ENCODE results near the gene KLK14.

KLK14 gene

GRCh38 chr19:51108066-51108804 lies 25.5 kb upstream of the KLK14 start, which contains the start of gene CTU1:
Gene CTU1, minus strand, starts transcription at chr19:51108409. Its CDS starts 3,840 bp downstream, at chr19:51104569.
- peak; percentile 96 for DNase-seq (ENCODE audit: low read depth)

GRCh38 chr19:51107406-51108065 lies 24.8 kb upstream of the KLK14 start:
- no peak for DNase-seq (ENCODE audit: low read depth)

GRCh38 chr19:51103926-51104341 lies 21.2 kb upstream of the KLK14 start:
- DNase-seq (ENCODE audit: low read depth), result no peak

DNA sequence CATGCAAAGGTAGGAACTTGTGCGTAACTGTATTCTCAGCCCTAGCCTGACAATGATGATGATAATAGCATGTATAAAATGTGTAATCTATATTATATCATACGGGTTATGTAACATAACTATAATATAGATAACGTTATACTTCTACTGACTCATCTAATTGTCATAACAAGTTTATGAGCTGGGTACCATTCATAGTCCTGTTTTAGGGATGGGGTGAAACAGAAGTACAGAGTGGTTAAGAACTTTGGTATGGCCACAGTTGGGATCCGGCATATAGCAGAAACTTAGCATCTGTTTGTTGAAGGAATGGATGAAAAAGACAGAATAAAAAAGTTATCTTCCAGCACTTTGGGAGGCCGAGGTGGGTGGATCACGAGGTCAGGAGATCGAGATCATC lies 20.3 kb upstream of the KLK14 start:
- DNase-seq (ENCODE audit: low read depth), result no peak

DNA sequence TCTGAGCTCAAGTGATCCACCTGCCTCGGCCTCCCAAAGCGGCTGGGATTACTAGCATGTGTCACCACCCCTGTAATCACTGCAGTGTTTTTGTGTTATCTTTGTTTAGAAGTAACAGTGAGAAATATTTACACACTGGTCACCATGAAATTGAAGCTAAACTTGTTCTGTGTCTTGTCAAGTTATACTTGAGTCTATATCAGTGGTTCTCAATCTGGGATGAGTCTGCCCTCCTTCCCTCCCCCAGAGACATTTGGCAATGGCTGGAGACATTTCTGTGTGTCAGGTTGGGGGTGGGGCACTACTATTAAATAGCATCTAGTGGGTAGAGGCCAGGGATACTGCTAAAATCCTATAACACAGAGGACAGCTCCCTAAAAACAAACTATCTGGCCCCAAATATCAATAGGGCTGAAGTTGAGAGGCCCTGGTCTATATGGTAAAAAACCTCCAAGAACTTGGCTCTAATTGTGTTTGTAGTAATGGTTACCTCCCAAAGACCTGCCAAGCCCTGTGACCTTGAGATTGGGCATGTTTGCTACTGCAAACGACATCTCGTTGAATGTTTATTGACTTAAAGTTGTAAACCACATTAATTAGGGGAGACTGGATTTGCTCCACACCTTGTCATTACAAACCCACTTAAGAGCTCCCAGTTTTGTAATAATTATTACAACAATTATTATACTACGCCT lies 18.6 kb upstream of the KLK14 start:
- DNase-seq (ENCODE audit: low read depth), result no peak

DNA sequence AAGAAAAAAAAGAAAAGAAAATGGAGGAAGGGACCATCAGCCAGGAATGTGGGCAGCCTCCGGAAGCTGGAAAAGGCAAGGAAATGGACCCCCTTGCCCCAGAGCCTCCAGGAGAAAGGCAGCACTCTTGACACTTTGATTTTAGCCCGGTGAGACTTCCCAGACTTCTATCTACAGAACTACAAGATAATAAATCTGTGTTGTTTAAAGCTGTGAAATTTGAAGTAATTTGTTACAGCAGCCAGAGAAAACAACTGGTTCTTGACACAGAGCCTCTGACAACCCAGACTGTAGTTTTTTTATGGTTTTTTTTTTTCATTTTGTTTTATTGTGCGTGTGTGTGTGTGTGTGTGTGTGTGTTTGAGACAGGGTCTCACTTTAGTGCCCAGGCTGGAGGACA lies 17.9 kb upstream of the KLK14 start:
- DNase-seq (ENCODE audit: low read depth), result no peak

GRCh38 chr19:51099047-51099382 lies 16.3 kb upstream of the KLK14 start:
- no peak for DNase-seq (ENCODE audit: low read depth)

GRCh38 chr19:51098365-51099046 lies 15.8 kb upstream of the KLK14 start:
- DNase-seq (ENCODE audit: low read depth), result no peak

DNA sequence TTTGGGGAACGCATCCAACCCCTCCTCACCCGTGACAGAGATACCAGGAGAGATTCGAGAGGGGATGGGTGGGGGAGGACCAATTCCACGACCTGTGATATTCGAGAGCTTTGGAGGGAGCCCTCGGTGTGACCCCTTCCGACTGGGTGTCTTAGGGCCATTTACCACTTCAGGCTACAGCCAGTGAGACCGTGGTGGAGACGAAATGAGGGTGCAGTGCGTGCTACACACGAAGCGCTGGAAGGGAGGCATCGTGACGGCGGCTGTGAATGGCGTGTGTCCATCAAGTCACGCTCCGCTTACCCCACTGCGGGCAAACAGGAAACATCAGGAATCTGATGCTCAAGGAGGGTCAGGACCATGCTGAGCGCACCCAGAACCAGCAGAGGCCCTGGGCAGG lies 15.1 kb upstream of the KLK14 start:
- DNase-seq (ENCODE audit: low read depth), result no peak

DNA sequence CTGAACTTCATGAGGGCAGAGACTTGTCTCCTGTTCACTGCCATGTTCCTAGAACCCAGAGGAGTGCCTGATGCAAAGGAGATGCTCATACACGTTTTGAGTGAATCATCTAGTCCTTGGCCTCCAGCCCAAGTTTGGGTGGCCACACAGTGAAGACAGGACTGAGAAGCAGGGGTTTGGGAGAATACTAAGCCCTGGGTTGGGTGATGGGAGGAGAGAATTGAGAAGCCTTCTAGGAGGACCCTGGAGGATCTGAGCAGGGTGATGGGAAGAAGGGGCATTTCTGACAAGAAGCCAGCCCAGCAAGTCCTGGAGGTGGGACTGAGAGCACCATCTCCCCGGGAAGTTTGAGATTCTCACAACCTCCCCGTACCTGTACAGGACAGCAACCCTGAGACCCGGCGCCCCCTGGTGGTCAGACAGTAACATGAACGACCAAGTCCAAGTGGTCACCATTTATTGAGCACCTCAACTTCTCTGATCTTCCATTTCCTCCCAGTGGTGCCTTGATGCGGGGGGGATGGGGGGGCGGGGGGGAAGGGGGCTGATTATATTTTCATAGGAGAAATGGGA lies 14.6 kb upstream of the KLK14 start:
- peak; percentile 45 for DNase-seq (ENCODE audit: low read depth)

DNA sequence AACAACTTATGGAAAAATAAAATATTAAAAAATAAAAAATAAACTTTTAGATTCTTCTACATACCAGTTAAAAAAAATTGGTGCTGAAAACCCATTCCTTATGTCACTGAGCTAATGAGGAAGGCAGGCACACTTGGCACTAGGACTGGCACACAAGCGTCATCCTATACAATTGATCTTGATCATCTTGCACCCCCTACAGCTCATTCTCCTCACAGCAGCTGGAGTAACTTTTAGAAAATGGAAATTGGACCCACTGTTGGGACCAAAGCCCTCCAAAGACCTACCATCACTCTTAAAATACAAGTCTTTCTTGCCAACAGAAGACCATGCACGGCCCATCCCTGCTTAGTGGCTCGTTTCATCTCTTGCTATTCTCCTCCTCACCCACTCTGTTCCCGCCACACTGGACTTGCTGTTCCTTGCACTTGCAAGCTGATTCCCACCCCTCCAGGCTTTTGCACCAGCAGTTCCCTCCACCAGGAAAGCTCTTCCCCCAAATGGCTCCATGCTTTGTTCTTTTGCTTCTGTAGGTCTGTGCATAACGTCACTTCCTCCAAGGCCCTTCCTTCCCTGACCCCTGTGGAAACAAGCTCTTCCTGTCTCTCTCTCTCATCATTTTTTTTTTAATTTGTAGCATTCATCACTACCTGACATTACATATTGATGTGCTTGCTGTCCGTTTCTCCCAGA lies 13.9 kb upstream of the KLK14 start:
- no peak for DNase-seq (ENCODE audit: low read depth)

DNA sequence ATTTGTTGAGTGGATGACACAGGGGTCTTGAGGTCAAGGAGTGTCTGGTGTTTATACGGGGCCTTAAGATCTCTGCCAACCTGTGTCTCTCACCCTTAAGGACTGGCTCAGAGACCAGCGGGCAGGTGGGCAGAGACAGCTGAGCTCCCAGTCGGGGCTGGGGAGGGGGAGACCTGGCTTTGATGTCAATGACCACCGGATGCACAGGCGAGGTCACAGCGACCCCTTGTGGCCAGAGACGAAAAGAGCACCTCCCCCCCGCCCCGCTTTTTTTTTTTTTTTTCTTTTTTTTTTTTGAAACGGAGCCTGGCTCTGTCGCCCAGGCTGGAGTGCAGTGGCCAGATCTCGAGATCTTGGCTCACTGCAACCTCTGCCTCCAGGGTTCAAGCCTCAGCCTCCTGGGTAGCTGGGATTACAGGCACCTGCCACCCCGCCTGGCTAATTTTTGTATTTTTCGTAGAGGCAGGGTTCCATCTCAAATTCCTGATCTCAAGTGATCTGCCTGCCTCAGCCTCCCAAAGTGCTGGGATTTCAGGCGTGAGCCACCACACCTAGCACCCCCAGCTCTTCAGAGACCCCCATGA lies 12.1 kb upstream of the KLK14 start:
- DNase-seq (ENCODE audit: low read depth), result no peak

- no peak for DNase-seq (ENCODE audit: low read depth)
Observed at GRCh38 chr19:51093510-51094345, 11.0 kb upstream of the KLK14 start.

GRCh38 chr19:51093101-51093500 lies 10.4 kb upstream of the KLK14 start:
- DNase-seq (ENCODE audit: low read depth), result no peak

DNA sequence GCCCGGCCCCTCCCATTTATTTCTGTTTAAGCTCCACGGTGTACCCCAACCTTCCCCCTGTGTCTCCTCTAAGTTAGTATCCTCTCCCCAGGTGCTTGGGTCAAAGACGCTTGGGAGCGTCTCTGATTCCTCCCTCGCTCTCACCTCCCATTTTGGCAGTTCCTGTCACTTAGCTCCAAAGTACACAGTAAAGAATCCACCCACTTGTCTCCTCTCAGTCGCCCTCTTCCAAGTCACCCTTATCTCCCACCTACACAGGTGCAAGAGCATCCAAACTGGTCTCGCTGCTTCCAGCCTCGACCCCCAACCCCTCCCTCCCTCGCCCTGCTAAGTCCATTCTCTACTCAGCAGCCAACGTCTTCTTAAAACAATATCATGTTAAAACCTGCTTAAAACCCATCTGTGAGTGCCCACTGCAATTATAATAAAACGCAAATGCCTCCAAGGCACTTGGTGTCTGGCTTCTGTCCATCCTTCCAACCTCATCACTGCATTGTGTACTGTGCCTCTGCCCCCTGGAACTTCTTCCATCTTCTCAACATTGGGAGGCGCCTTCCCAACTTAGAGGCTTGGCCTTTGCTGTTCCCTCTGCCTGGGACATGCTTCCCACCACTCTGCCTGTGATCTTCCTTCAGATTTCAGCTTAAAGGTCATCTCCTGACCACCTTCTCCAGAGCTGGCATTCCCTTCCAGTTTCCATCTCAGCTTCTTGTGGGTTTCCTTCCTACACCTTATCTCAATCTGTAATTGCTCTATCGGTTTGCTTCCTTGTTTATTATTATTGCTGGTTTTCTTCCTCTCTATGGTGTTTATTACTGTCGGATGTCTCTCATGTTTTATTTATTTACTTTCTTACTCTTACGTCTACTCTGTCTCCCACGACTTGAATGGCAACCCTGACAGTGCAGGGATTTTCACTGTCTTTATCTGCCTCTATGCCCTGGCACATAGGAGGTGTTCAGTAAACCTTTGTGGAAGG lies 9.5 kb upstream of the KLK14 start:
- no peak for DNase-seq (ENCODE audit: low read depth)

DNA sequence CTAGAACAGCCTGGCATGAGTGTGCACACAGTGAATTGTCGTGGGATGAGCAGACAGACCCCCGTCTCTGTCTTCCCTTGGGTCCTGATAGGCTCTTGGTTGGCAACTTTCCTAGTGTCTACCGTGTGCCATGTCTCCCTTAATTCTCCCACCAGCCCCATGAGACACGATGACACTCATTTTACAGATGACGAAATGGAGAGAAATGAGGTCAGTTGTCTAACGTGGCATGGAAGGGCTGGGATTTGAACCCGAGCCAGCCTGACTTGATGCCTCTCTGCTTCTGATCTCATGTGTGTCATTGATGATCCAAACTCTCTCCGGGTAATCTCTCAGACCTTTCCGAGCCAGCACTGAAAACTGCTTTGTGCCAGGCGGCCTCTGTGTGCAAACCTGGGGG lies 8.4 kb upstream of the KLK14 start:
- DNase-seq (ENCODE audit: low read depth), result no peak

GRCh38 chr19:51090471-51090870 lies 7.8 kb upstream of the KLK14 start:
- no peak for DNase-seq (ENCODE audit: low read depth)

DNA sequence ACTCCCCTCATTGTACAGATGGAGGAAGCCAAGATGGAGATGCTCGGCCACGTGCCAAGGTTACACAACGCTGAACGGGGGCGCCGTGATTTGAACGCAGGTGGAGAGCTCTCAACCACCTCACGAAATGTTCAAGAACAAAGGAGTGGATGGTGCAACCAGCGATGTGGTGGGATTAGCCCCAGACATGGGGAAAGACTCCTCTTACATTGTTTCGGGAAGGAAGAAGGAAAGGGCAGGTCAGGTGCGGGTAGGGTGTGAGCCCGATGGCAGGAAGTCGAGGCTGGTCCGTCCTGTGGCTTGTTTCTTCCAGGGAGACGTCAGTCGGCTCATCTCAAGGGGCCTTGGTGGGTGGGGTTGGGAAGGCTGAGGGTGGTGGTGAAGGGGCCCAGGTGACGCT lies 7.1 kb upstream of the KLK14 start:
- no peak for DNase-seq (ENCODE audit: low read depth)

DNA sequence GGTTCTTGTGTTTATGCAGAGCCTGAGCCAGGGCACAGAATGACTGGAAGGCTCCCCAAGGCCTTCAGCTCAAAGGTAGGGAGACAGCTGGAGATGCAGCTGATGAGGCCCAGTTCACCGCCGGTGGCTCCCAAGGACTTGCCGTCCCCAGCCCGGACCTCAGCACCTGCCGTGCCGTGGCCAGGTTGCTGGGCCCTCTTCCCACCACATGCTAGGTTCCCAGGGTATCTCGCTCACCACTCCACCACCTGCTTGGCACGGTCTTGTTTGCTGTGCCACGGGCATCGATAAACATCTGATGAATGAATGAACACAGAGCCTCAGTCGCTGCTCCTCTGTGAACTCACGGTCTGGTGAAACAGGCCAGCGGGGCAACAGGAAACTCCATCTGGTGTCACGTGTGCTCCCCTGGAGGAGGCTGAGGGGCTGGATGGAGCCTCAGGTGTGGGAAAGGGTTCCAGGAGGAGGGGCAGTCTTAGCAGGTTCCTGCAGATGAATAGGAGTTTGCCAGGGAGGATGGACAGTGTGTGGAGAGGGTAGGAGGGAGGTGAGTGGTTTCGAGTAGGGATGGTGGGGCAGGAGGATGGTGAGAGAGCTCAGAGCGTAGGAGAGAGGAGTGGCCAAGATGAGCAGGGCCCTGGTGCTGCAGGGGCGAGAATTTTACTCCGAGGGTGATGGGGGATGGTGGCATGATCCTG lies 3.6 kb upstream of the KLK14 start:
- DNase-seq (ENCODE audit: low read depth), result no peak
